SH-SY5Y (cell line): ENCODE data around the gene MYO1F.

ENCODE experiments used
- GATA2 ChIP-seq: IDR thresholded peaks from 2 replicates; pipeline ENCODE4 v1.6.1; 2011; ENCODE audit warnings: mild to moderate bottlenecking, low read depth, low read length
- GATA3 ChIP-seq: IDR thresholded peaks from 2 replicates; pipeline ENCODE4 v1.6.1; 2011; ENCODE audit warnings: low read depth, mild to moderate bottlenecking, low read length, moderate library complexity

DNA sequence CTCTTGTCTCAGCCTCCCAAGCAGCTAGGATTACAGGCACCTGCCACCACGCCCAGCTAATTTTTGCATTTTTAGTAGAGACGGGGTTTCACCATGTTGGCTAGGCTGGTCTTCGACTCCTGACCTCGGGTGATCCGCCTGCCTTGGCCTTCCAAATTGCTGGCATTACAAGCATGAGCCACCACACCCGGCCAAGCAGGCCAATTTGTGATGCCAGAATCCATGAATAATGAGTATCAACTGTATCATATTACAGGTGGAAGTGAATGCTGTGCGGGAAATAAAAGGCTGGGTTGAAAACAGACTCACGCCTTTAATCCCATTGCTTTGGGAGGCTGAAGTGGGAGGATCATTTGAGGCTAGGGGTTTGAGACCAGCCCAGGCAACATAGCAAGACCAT lies 49.6 kb upstream of the MYO1F start:
- TF ChIP-seq GATA2 (no peak), GATA3 (no peak)
